Mesenteric fat pad (tissue), 1 donor: ENCODE data around the gene LTK. TPM values are rescaled to one million over a fixed set of nuclear protein-coding genes. Genes with fewer than 3 reads are reported as not detected.
"Not testable (repeated sequence)": the region's sequence is repeated elsewhere in the genome, so short reads cannot be mapped to it uniquely, and the experiment has no call there.

Source experiments
- DNase-seq: peaks from one replicate; pipeline ENCODE4 v3.0.0-alpha.2; 2020; ENCODE audit warnings: low spot score
- total RNA-seq: library from RNA; stranded (reverse); fragmentation: NEBNext Ultra II Directional; extraction: Animal tissue kit (Norgen Biotek cat#: 25700); gene quantifications from one replicate; pipeline ENCODE4 v1.2.1, GENCODE V29; 2021
- donor health status: DM: yes; HTN: yes; CAD: no.

Gene LTK
- total RNA-seq, 1 donor from 2014 or later, result 0.77 TPM

DNA sequence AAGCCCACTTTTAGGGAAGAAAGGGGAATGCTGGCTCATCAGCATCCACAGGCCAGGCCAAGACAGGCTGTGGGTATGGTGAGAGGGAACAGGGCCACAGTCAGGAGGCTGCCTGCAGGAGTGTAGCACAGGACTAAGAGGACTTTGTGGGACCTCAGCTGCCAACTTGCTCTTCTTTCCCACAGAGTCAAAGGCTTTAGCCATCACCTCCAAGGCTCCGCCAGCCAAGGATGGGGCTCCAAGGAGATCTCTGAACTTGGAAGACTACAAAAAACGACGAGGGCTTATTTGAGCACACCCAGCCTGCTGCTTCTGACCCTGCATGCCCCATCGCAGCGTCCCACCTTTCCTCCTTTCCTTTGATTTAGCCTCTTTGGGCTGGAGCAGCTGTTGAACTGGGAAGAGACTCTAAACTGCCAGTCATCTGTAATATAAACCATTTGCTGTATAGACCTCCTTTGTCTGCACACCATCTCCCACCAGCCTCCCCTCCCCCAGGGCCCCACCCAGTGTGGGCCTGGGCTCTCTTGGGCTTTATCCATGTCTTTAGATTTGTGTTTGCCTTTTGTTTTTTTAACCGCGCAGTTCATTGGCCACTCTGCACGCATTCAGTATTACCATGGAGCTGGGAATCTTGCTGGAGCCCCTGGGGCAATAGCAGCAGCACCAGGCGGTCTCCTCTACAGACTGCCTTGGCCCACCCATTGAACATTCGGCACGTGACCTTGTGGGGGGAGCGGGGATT is 33.1 kb downstream of the LTK start:
- no peak for DNase-seq

DNA sequence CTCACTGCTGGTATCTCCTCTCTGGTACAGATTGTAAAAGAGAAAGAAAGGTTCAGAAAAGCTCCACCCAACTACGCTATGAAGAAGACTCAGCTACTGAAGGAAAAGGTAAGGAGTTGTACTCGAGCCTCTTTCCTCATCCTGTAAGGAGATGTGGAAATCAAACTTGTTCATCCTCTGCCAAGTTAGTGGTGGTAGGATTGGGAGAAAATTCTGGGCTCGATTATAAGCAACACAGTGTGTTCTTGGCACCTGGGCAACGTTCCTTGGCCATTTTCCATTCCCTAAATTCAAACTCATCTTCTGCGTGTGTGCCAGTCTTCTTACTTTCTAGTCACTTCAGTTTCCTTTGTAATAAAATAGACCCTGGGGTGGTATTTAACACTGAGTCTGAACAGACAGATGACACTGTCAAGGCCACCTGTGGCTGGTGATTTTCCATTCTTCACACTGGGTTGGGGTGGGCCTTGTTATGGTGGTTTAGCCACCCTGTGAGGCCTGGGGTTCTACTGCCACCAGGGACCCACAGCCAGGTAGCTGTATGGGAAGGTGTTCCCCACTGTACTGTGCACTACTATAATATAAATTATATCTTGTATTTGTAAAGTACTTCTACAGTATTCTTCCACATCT is 37.1 kb downstream of the LTK start:
- DNase-seq, result no peak

DNA sequence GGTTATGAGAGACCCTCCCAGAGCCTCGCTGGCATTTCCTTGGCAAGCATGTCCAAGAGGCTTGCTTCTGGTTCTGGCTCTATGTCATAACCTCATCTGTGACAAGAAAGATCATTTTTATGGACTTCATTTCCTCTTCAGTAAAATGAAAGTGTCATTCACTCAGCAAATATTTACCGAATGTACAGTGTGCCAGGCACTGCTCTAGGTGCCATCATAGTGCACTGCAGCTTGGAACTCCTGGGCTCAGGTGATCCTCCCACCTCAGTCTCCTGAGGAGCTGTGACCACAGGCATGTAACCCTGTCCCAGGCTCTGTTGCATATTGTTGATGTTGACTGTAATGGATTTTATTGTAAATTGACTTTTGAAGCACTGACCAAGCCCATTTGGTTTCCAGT is 38.7 kb downstream of the LTK start:
- DNase-seq, result no peak

DNA sequence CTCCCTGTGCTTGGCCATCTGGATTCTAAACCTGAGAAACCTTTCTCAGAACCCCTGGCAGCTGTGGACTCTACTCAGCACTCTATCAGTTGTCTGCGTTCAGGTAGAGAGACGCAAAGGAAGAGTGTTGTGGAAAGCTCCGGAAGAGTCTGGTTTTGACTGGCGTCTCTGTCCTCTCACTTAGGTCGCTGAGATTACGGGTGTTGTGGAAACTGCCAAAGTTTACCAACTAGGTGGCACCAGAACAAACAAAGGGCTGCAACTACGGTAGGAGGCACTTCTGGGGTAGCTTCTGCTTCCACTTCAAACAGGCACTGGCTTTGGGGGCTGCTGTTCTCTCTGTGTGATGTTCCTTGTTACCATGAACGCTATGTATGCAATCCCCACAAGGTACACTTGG is 39.2 kb downstream of the LTK start:
- DNase-seq, result no peak

DNA sequence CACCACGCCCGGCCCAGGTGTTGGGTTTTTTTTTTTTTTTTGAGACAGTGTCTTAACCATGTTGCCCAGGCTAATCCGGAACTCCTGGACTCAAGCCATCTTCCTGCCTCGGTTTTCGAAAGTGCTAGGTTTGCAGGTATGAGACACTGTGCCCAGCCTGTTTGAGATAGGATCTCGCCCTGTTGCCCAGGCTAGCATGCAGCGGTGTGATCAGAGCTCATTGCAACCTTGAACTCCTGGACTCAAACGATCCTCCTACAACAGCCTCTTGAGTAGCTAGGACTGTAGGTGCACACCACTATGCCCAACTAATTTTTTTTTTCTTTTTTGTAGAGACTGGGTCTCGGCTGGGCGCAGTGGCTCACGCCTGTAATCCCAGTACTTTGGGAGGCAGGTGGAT is 40.2 kb downstream of the LTK start:
- DNase-seq, result no peak

DNA sequence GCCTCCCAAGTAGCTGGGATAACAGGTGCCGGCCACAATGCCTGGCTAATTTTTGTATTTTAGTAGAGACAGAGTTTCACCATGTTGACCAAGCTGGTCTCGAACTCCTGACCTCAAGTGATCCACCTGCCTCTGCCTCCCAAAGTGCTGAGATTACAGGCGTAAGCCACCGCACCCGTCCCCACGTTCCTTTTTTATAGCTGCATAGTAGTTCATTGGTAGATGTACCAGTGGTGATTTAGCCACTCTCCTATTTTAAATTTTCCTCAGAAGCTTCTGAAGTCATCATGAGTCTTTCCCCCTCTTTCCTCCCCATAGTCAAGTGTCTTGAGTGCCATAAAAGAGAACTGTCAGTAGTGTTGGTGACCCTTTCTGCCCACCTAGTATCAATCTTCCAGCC is 44.0 kb downstream of the LTK start:
- DNase-seq, result not testable (repeated sequence)

DNA sequence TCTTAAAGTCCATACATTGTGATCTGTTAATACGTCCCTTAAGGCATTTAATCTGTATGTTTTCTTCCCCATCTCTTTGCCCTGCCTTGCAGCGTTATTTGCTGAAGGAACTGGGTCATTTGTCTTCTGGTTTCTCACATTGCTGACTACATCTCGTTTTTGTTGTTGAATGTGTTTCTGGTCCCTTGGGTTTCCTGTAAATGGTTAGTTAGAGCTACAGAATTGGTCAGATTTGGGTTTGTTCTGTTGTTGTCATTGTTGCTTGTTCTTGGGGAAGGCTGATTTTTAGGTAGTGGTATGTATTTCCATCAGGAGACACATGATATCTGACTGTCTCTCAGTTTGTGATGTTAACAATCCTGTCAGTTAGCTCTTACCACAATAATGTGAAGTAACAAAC is 46.9 kb downstream of the LTK start:
- no peak for DNase-seq

DNA sequence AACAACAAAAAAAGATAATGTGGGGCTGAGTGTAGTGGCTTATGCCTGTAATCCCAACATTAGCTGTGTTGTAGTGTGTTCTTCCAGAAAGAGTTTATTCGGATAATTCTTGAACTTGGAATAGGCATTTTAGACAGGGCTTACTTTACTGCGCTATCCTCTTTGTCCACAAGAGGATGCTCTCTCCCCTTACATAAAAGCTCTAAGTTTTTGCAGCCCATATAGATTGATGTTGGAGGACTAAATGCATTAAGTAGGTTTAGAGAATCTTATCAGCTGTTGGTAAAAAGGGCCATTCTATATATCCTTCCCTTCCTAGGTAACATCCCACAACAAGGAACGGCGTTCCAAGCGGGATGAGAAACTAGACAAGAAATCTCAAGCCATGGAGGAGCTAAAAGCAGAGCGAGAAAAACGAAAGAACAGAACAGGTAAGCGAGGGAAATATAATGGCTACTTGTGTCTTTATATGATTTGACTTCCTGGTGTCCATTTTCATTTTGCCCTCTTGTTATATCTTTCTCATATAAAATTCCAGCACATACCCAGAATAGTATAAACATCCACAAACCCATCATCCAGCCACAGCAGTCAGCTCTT is 47.7 kb downstream of the LTK start:
- DNase-seq, result no peak

DNA sequence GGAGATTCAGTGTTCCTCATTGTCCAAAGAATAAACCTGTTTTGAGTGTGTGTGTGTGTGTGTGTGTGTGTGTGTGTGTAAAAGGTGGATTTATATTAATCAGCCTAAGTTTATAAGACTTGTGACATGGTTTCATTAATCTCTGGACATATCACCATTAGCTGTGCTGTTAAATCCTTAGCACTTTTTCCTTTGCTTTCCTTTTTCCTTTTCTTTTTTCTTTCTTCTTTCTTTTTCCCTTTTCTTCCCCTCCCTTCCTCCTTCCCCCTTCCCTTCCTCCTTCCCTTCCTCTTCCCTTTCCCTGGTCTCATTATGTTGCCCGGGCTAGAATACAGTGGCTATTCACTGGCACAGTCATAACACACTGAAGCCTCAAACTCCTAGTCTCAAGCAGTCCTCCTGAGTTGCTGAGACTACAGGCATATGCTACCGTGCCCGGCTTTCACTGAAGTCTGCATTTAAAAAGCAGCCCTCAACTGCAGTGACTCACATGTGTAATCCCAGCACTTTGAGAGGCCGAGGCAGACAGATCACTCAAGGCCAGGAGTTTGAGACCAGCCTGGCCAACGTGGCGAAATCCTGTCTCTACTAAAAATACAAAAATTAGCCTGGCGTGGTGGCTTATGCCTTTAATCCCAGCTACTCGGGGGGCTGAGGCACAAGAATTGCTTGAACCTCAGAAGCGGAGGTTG is 48.6 kb downstream of the LTK start:
- DNase-seq, result no peak

DNA sequence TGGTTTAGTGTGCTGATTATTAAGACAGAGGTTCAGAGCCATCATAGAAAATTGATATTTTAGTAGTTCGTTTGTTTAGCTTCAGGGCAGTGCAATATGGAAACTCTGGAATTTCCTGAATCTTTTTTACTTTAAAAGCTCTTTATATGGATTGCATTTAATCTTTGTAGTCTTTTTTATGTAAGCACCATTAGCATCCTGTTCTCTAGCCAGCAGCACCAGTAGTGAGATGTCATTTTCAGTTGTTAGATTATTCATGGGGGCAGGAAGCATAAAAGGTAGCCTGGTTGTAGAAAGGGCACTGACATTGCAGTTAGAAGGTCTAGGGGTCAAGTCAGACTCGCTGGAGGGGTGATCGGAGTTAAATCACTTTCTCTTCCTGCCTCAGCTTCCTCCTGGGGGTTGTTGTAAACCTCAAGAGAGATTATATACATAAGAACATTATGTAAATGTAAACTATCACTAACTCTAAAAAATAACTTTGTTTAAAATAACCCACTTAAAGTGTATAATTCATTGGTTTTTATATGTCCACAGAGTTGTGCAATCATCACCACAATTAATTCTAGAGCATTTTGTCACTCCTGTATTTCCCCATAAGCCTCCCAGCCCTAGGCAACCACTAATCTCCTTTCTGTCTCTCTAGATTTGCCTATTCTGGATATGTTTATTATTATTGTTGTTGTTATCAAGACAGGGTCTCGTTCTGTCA is 51.4 kb downstream of the LTK start:
- no peak for DNase-seq

Other genes starting within 250 kb of the LTK start
- not detected for gene OIP5, start 181.2 kb downstream of the LTK start, total RNA-seq
- 1.6 TPM for gene NUSAP1, start 180.9 kb downstream of the LTK start, total RNA-seq
- gene NDUFAF1, start 111.3 kb downstream of the LTK start, total RNA-seq, result 13.8 TPM
- 26.8 TPM for gene RTF1, start 96.7 kb downstream of the LTK start, total RNA-seq
- 0.16 TPM for gene ITPKA, start 20.0 kb downstream of the LTK start, total RNA-seq
- gene RPAP1, start 30.4 kb upstream of the LTK start, total RNA-seq, result 26.7 TPM
- 63.4 TPM for gene TYRO3, start 45.4 kb upstream of the LTK start, total RNA-seq
- 32.9 TPM for gene MGA, start 146.6 kb upstream of the LTK start, total RNA-seq